Fibroblast of skin of scalp (primary cell): Measurements from ENCODE around the gene EXOC3.
"Not testable (repeated sequence)": the region's sequence is repeated elsewhere in the genome, so short reads cannot be mapped to it uniquely, and the experiment has no call there.

Source experiments
- DNase-seq: peaks from one replicate; pipeline ENCODE4 v3.0.0-alpha.2; 2013

The EXOC3 gene

DNA sequence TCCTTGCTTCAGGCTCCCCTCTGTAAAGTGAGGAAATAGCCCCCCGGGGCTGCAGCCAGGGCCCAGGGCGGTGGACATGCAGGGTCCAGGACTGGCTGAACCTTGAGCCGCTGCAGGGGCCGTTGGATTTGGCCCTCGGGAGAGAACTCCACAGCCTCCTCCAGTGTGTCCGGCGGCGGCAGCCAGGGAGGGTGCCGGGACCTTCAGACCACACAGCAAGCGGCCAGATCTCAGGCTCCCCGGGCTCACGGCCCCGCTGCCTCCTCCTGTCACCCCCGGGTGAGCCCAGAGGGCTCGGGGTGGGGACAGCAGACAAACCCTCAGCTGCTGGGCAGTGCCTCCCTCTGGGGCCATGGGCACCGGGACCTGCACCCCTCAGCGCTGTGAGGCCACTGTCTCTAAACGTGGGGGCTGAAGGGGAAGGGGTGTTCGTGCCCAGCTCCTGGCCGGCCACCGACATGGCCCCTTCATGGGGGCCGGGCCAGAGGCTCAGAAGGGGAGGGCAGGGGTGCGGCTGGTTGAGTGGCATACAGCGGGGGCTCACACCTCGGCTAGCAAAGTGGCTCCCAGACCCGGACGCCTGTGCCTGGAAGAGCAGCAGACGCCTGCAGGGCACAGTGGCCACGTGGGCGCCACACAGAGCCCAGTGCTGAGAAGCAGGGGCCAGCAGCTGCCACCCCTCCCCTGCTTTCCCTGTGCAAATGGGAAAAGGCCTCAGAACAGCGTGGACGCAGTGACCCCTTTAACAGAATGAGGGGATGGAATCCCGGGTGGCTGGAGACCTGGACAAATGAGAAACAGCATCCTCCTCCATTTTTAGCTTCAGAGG lies 61.6 kb downstream of the EXOC3 start:
- DNase-seq, result no peak

DNA sequence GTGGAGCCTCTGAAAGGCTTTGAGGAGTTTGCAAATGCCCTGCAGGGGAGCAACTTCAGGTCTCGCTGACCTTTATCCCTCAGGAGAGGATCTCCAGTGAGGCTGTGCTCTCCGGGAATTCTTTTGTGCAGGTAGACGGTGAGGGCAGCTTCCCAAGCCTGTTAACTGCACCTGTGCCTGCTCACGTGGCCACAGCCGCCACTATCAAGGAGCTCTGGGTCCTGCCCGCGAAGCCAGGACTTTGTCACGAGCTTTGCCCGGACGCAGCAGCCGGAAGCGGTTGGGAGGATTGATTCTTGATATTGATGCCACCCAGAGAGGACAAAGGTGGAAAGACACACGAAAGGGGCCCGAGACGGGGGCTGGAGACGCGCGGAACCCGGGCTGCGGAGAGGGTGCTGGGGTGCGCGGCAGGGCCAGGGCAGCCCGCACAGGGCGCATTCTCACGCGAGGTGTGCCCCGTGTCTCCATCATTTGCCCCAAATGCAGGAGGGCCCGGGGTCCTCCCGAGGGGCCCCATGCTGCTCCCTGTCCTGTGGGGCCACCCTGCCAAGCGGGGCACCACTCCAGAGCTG lies 63.1 kb downstream of the EXOC3 start:
- DNase-seq, result no peak

- not testable (repeated sequence) for DNase-seq
These were observed 65.1 kb downstream of the EXOC3 start for GRCh38 chr5:507986-508575.

GRCh38 chr5:509611-510185 lies 66.7 kb downstream of the EXOC3 start:
- DNase-seq, result no peak

DNA sequence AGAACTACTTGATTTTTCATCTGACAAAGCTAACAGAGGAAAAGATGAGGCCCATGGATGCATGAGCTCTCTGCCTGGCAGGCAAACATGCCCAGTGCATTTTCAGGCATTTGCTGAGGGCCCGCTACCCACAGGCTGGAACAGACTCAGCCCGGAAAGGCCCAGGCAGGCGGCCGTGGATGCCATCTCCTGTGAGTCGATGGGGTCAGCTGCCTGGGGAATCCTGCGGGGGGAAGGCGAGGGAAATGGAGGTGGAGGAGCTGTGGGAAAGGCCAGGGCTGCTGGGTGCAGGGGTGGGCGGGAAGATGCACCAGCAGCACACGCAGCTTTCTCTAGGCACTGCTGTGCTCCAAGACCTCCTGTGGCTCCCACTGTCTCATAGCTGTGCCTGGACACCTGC lies 67.5 kb downstream of the EXOC3 start:
- no peak for DNase-seq

GRCh38 chr5:511476-511875 lies 68.5 kb downstream of the EXOC3 start:
- DNase-seq, result no peak

- DNase-seq, result no peak
These were observed 70.5 kb downstream of the EXOC3 start for GRCh38 chr5:513216-514100.

GRCh38 chr5:514101-514485 lies 71.1 kb downstream of the EXOC3 start:
- no peak for DNase-seq

- DNase-seq, result no peak
These were observed 71.7 kb downstream of the EXOC3 start for GRCh38 chr5:514673-515072.

GRCh38 chr5:515273-515836 lies 72.4 kb downstream of the EXOC3 start:
- DNase-seq, result no peak

DNA sequence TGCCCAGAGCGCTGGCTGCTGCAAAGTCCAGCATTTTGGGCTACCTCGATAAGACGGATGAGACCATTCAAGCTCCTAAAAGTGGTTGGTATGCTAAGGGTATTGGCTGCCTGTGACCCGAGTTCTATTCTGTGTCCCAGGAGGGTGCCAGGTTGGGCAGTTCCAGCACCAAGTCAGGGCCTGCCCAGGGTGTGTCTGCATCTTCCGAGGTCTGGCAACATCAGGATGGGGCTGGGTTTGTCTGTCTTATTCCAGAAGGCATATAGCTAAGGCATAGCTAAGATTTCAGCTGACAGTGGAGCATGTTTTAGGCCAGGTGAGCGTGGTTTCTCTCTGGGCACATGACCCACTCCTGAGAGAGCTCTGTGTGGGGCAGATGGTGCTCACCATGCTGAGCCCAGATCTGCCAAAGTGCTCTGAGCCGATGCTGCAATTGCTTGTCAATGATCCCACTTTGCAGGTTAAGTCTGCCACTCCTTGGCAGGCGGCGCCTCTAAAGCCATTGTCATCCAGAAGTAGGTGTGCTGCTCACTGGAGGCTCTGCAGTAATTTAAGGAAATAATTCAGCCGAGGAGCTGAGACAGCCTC lies 73.5 kb downstream of the EXOC3 start:
- no peak for DNase-seq
